Immature natural killer cell (primary cell): ENCODE data around the gene CIDEB. TPM values are rescaled to one million over a fixed set of nuclear protein-coding genes. Genes with fewer than 3 reads are reported as not detected.

Experiments used
- DNase-seq, 3 donors: peaks; one replicate each; pipeline ENCODE4 v3.0.0; 2022; ENCODE audit warnings: mixed read lengths in 1 of 3
- H3K27ac Mint-ChIP-seq, 6 donors: one replicate each; pipeline ENCODE4 v1.8.0; 2020; ENCODE audit warnings: mixed read lengths in 6 of 6, mild to moderate bottlenecking in 5 of 6, inconsistent platforms in 4 of 6, moderate library complexity in 3 of 6
- H3K27me3 Mint-ChIP-seq, 3 donors: one replicate each; pipeline ENCODE4 v1.8.0; 2020 to 2021; ENCODE audit warnings: low read depth in 3 of 3, mild to moderate bottlenecking in 3 of 3, mixed read lengths in 3 of 3, moderate library complexity in 3 of 3, inconsistent platforms in 1 of 3
- H3K36me3 Mint-ChIP-seq, 3 donors: one replicate each; pipeline ENCODE4 v1.8.0; 2020; ENCODE audit warnings: mixed read lengths in 3 of 3, inconsistent platforms in 2 of 3, mild to moderate bottlenecking in 2 of 3
- H3K4me1 Mint-ChIP-seq, 2 donors: one replicate each; pipeline ENCODE4 v1.8.0; 2020; ENCODE audit warnings: inconsistent platforms in 2 of 2, mild to moderate bottlenecking in 2 of 2, mixed read lengths in 2 of 2, moderate library complexity in 1 of 2
- H3K4me3 Mint-ChIP-seq, 5 donors: one replicate each; pipeline ENCODE4 v1.8.0; 2020; ENCODE audit warnings: mild to moderate bottlenecking in 5 of 5, mixed read lengths in 5 of 5, inconsistent platforms in 3 of 5, moderate library complexity in 3 of 5
- H3K9me3 Mint-ChIP-seq, 6 donors: one replicate each; pipeline ENCODE4 v1.8.0; 2020; ENCODE audit warnings: mild to moderate bottlenecking in 6 of 6, mixed read lengths in 6 of 6, inconsistent platforms in 4 of 6, moderate library complexity in 3 of 6
- polyA plus RNA-seq, 3 donors: library from polyadenylated mRNA; unstranded; fragments of 300-500 nt; fragmentation: Illumina TruSeq; gene quantifications; one replicate each; pipeline ENCODE4 v1.2.3, GENCODE V29; 2021

CIDEB gene
- polyA plus RNA-seq, 3 donors from 2014 or later = 31.6 to 81.9 (median 52.1) TPM

GRCh38 chr14:24339284-24340151 is 31.7 kb upstream of the CIDEB start, which contains the start of gene RIPK3:
RIPK3 (minus strand) TSS chr14:24339991; CDS start chr14:24339826, 165 bp downstream.
- Mint-ChIP-seq H3K36me3 (peaks cover 11 to 28% (median 15%) of the 10 kb centered on the region in 3 donors), H3K27ac (peak within 1 kb of the TSS; percentile 85 to 97 (median 93)), H3K4me3 (peak within 1 kb of the TSS; percentile 96 to 97 (median 96)), H3K4me1 (peaks cover 35 to 39% of the 10 kb centered on the region in 2 donors), H3K9me3 (no peaks in the 10 kb centered on the region), H3K27me3 (peaks cover 4 to 21% (median 4%) of the 10 kb centered on the region in 3 donors)
- DNase-seq = peak; percentile 52 to 57 (median 54)

GRCh38 chr14:24338843-24339242 is 31.1 kb upstream of the CIDEB start:
- Mint-ChIP-seq H3K4me3 (peak overlapping the region; percentile 96 to 97 (median 96)), H3K27ac (peak overlapping the region in 3 of 6 donors; percentile 13 to 85 (median 50)), H3K9me3 (no peaks in the 10 kb centered on the region), H3K27me3 (peaks cover 7 to 26% (median 8%) of the 10 kb centered on the region in 3 donors), H3K4me1 (peaks cover 40 to 46% of the 10 kb centered on the region in 2 donors), H3K36me3 (peaks cover 11 to 28% (median 15%) of the 10 kb centered on the region in 3 donors)
- no peak for DNase-seq

- no peak for DNase-seq
- Mint-ChIP-seq H3K4me3 (peak overlapping the region in 4 of 5 donors; percentile 33 to 97 (median 96)), H3K9me3 (no peaks in the 10 kb centered on the region), H3K4me1 (peaks cover 51 to 56% of the 10 kb centered on the region in 2 donors), H3K36me3 (peaks cover 11 to 28% (median 15%) of the 10 kb centered on the region in 3 donors), H3K27me3 (peaks cover 8 to 27% (median 13%) of the 10 kb centered on the region in 3 donors), H3K27ac (peak overlapping the region in 1 of 6 donors; percentile 25)
These were observed 30.0 kb upstream of the CIDEB start for GRCh38 chr14:24337824-24338175.

GRCh38 chr14:24337144-24337823 is 29.5 kb upstream of the CIDEB start:
- Mint-ChIP-seq H3K27me3 (peaks cover 12 to 26% (median 14%) of the 10 kb centered on the region in 3 donors), H3K4me1 (peaks cover 56 to 61% of the 10 kb centered on the region in 2 donors), H3K4me3 (peak overlapping the region in 2 of 5 donors; percentile 33 to 96), H3K36me3 (peaks cover 11 to 28% (median 15%) of the 10 kb centered on the region in 3 donors), H3K9me3 (no peaks in the 10 kb centered on the region), H3K27ac (no peak overlapping the region)
- no peak for DNase-seq

GRCh38 chr14:24335461-24336171 is 27.8 kb upstream of the CIDEB start:
- H3K4me1 Mint-ChIP-seq = peaks cover 73 to 78% of the 10 kb centered on the region in 2 donors
- peaks cover 22 to 34% (median 22%) of the 10 kb centered on the region in 3 donors for H3K27me3 Mint-ChIP-seq
- no peak for DNase-seq
- H3K9me3 Mint-ChIP-seq = no peaks in the 10 kb centered on the region
- H3K36me3 Mint-ChIP-seq = peaks cover 11 to 28% (median 15%) of the 10 kb centered on the region in 3 donors
- H3K27ac Mint-ChIP-seq = peak overlapping the region in 2 of 6 donors; percentile 22 to 29
- H3K4me3 Mint-ChIP-seq = peak overlapping the region; percentile 30 to 69 (median 65)

GRCh38 chr14:24334431-24335291 is 26.9 kb upstream of the CIDEB start, which contains the start of gene ADCY4:
ADCY4 (minus strand) TSS chr14:24335071; CDS start chr14:24334652, 419 bp downstream.
- no peaks in the 10 kb centered on the region for H3K9me3 Mint-ChIP-seq
- H3K36me3 Mint-ChIP-seq = peaks cover 11 to 28% (median 15%) of the 10 kb centered on the region in 3 donors
- peak within 1 kb of the TSS; percentile 62 to 83 (median 75) for H3K4me3 Mint-ChIP-seq
- DNase-seq = peak in 2 of 3 donors; percentile 24 to 28
- peak within 1 kb of the TSS in 3 of 6 donors; percentile 28 to 45 (median 29) for H3K27ac Mint-ChIP-seq
- H3K4me1 Mint-ChIP-seq = peaks cover 76 to 79% of the 10 kb centered on the region in 2 donors
- peaks cover 26 to 38% (median 30%) of the 10 kb centered on the region in 3 donors for H3K27me3 Mint-ChIP-seq

- H3K27ac Mint-ChIP-seq = peak overlapping the region; percentile 81 to 92 (median 88)
- peak; percentile 82 to 86 (median 85) for DNase-seq
- peaks cover 79 to 83% of the 10 kb centered on the region in 2 donors for H3K4me1 Mint-ChIP-seq
- no peaks in the 10 kb centered on the region for H3K9me3 Mint-ChIP-seq
- peaks cover 9 to 15% (median 13%) of the 10 kb centered on the region in 3 donors for H3K36me3 Mint-ChIP-seq
- peaks cover 34 to 42% (median 38%) of the 10 kb centered on the region in 3 donors for H3K27me3 Mint-ChIP-seq
- peak overlapping the region; percentile 61 to 83 (median 73) for H3K4me3 Mint-ChIP-seq
These were observed 24.7 kb upstream of the CIDEB start for GRCh38 chr14:24332268-24332993.

- DNase-seq = no peak
- H3K27me3 Mint-ChIP-seq = peaks cover 34 to 41% (median 40%) of the 10 kb centered on the region in 3 donors
- peak overlapping the region; percentile 61 to 83 (median 73) for H3K4me3 Mint-ChIP-seq
- peak overlapping the region; percentile 81 to 92 (median 88) for H3K27ac Mint-ChIP-seq
- peaks cover 7 to 9% (median 8%) of the 10 kb centered on the region in 3 donors for H3K36me3 Mint-ChIP-seq
- no peaks in the 10 kb centered on the region for H3K9me3 Mint-ChIP-seq
- peaks cover 83 to 89% of the 10 kb centered on the region in 2 donors for H3K4me1 Mint-ChIP-seq
These were observed 24.0 kb upstream of the CIDEB start for GRCh38 chr14:24331731-24332267.

GRCh38 chr14:24330973-24331674 is 23.3 kb upstream of the CIDEB start:
- peak overlapping the region; percentile 88 to 97 (median 90) for H3K27ac Mint-ChIP-seq
- H3K4me1 Mint-ChIP-seq = peaks cover 83 to 89% of the 10 kb centered on the region in 2 donors
- peak overlapping the region in 1 of 5 donors; percentile 76 for H3K4me3 Mint-ChIP-seq
- H3K27me3 Mint-ChIP-seq = peaks cover 32 to 41% (median 38%) of the 10 kb centered on the region in 3 donors
- peaks cover 2 to 3% (median 2%) of the 10 kb centered on the region in 3 donors for H3K36me3 Mint-ChIP-seq
- DNase-seq = no peak
- H3K9me3 Mint-ChIP-seq = no peaks in the 10 kb centered on the region

- peak; percentile 96 to 97 (median 96) for DNase-seq
- Mint-ChIP-seq H3K27ac (peak overlapping the region; percentile 84 to 97 (median 90)), H3K9me3 (no peaks in the 10 kb centered on the region), H3K27me3 (peaks cover 28 to 39% (median 30%) of the 10 kb centered on the region in 3 donors), H3K4me1 (peaks cover 75 to 85% of the 10 kb centered on the region in 2 donors), H3K36me3 (no peaks in the 10 kb centered on the region), H3K4me3 (peak overlapping the region; percentile 60 to 83 (median 76))
These were observed 22.0 kb upstream of the CIDEB start for GRCh38 chr14:24329736-24330135.
